WTC11 (cell line): ENCODE data around the gene ARPC1A. TPM values are rescaled to one million over a fixed set of nuclear protein-coding genes. Genes with fewer than 3 reads are reported as not detected.

ENCODE experiments used
- ATAC-seq: fragments of 200-7000 bp; cut with Tn5 transposase; 2 replicates; pipeline ENCODE4 v1.10.0; 2021; ENCODE audit warnings: mild to moderate bottlenecking, moderate library complexity
- CTCF ChIA-PET: fragments of 300-600 bp; sonication (Branson Sonifier 250); formaldehyde crosslinking; loops from one replicate; lab custom pipeline; 2021; ENCODE audit warnings: antibody characterized with exemption; lab: Charles Lee
- POLR2A ChIA-PET: fragments of 350-600 bp; sonication (Branson Sonifier 250); formaldehyde crosslinking; loops from one replicate; lab custom pipeline; 2021; ENCODE audit warnings: antibody characterized with exemption; lab: Charles Lee
- DNase-seq: peaks from one replicate; pipeline ENCODE4 v3.0.0; 2021; ENCODE audit warnings: low spot score
- H3K27ac Mint-ChIP-seq: 2 replicates; pipeline ENCODE4 v1.8.0; 2021; ENCODE audit warnings: mixed read lengths
- H3K27me3 Mint-ChIP-seq: 2 replicates; pipeline ENCODE4 v1.8.0; 2021; ENCODE audit warnings: low read depth, mild to moderate bottlenecking, moderate library complexity, mixed read lengths
- H3K36me3 Mint-ChIP-seq: 2 replicates; pipeline ENCODE4 v1.8.0; 2021; ENCODE audit warnings: mixed read lengths
- H3K4me1 Mint-ChIP-seq: 2 replicates; pipeline ENCODE4 v1.8.0; 2022; ENCODE audit warnings: mixed read lengths
- H3K4me3 Mint-ChIP-seq: 2 replicates; pipeline ENCODE4 v1.8.0; 2021; ENCODE audit warnings: mild to moderate bottlenecking, moderate library complexity, mixed read lengths
- H3K9me3 Mint-ChIP-seq: 2 replicates; pipeline ENCODE4 v1.8.0; 2021; ENCODE audit warnings: mixed read lengths
- ATF1 ChIP-seq: sonication (generic); formaldehyde crosslinking; IDR thresholded peaks from 2 replicates; pipeline ENCODE4 v1.8.1; 2023; ENCODE audit warnings: mild to moderate bottlenecking, moderate library complexity, missing genetic modification reagents
- CREB1 ChIP-seq: sonication (generic); formaldehyde crosslinking; IDR thresholded peaks from 2 replicates; pipeline ENCODE4 v1.8.0; 2023; ENCODE audit warnings: mild to moderate bottlenecking, missing genetic modification reagents
- CREM ChIP-seq: sonication (generic); formaldehyde crosslinking; IDR thresholded peaks from 2 replicates; pipeline ENCODE4 v1.8.1; 2022; ENCODE audit warnings: mild to moderate bottlenecking, missing genetic modification reagents, moderate library complexity
- EMX1 ChIP-seq: fragments of 250-450 bp; sonication (Bioruptor Pico); IDR thresholded peaks from 2 replicates; pipeline ENCODE4 v1.8.0; 2021; ENCODE audit warnings: mild to moderate bottlenecking
- KAT7 ChIP-seq: sonication (generic); formaldehyde crosslinking; IDR thresholded peaks from 2 replicates; pipeline ENCODE4 v1.8.1; 2023; ENCODE audit warnings: missing genetic modification reagents, mild to moderate bottlenecking, borderline replicate concordance
- MYBL2 ChIP-seq: sonication (generic); formaldehyde crosslinking; IDR thresholded peaks from 2 replicates; pipeline ENCODE4 v1.8.1; 2023; ENCODE audit warnings: mild to moderate bottlenecking, moderate library complexity, missing genetic modification reagents
- NFE2L1 ChIP-seq: sonication (generic); formaldehyde crosslinking; IDR thresholded peaks from 2 replicates; pipeline ENCODE4 v1.8.1; 2023; ENCODE audit warnings: missing genetic modification reagents
- SMAD4 ChIP-seq: sonication (generic); formaldehyde crosslinking; IDR thresholded peaks from 2 replicates; pipeline ENCODE4 v1.8.0; 2022; ENCODE audit warnings: mild to moderate bottlenecking, missing genetic modification reagents
- ZNF138 ChIP-seq: sonication (generic); formaldehyde crosslinking; conservative IDR thresholded peaks from 2 replicates; pipeline ENCODE4 v1.8.1; 2022; ENCODE audit warnings: mild to moderate bottlenecking, moderate library complexity, missing genetic modification reagents
- ZNF232 ChIP-seq: sonication (generic); formaldehyde crosslinking; IDR thresholded peaks from 2 replicates; pipeline ENCODE4 v1.8.0; 2022; ENCODE audit warnings: mild to moderate bottlenecking, missing genetic modification reagents
- ZNF263 ChIP-seq: sonication (generic); formaldehyde crosslinking; IDR thresholded peaks from 2 replicates; pipeline ENCODE4 v1.8.1; 2022; ENCODE audit warnings: low read depth, mild to moderate bottlenecking, moderate library complexity, missing genetic modification reagents
- ZNF317 ChIP-seq: sonication (generic); formaldehyde crosslinking; IDR thresholded peaks from 2 replicates; pipeline ENCODE4 v1.8.1; 2023; ENCODE audit warnings: low read depth, mild to moderate bottlenecking, moderate library complexity, missing genetic modification reagents, borderline replicate concordance
- total RNA-seq: library from RNA; stranded (reverse); gene quantifications from 3 replicates; pipeline ENCODE4 v1.2.3, GENCODE V29; 2021
- TF ChIP-seq, protein P1 (sequence below): fragments of 250-450 bp; sonication (Bioruptor Pico); IDR thresholded peaks from 2 replicates; pipeline ENCODE4 v1.8.0; 2021; ENCODE audit warnings: mild to moderate bottlenecking
- TF ChIP-seq, protein P2 (sequence below): sonication (generic); formaldehyde crosslinking; IDR thresholded peaks from 2 replicates; pipeline ENCODE4 v1.8.1; 2022; ENCODE audit warnings: low read depth, mild to moderate bottlenecking, moderate library complexity, missing genetic modification reagents, borderline replicate concordance
- TF ChIP-seq, protein P3 (sequence below): sonication (generic); formaldehyde crosslinking; IDR thresholded peaks from 2 replicates; pipeline ENCODE4 v1.8.0; 2022; ENCODE audit warnings: mild to moderate bottlenecking, missing genetic modification reagents
- TF ChIP-seq, protein P4 (sequence below): sonication (generic); formaldehyde crosslinking; IDR thresholded peaks from 2 replicates; pipeline ENCODE4 v1.8.1; 2023; ENCODE audit warnings: mild to moderate bottlenecking, missing genetic modification reagents, moderate library complexity
- TF ChIP-seq, protein P5 (sequence below): sonication (generic); formaldehyde crosslinking; IDR thresholded peaks from 2 replicates; pipeline ENCODE4 v1.8.0; 2022; ENCODE audit warnings: mild to moderate bottlenecking, missing genetic modification reagents
- TF ChIP-seq, protein P6 (sequence below): sonication (generic); formaldehyde crosslinking; IDR thresholded peaks from 2 replicates; pipeline ENCODE4 v1.8.0; 2023; ENCODE audit warnings: missing genetic modification reagents, mild to moderate bottlenecking, borderline replicate concordance
- TF ChIP-seq, protein P7 (sequence below): fragments of 250-450 bp; sonication (Bioruptor Pico); IDR thresholded peaks from 2 replicates; pipeline ENCODE4 v1.9.0; 2021; ENCODE audit warnings: moderate library complexity, mild to moderate bottlenecking, inconsistent platforms, borderline replicate concordance
- TF ChIP-seq, protein P8 (sequence below): sonication (generic); formaldehyde crosslinking; conservative IDR thresholded peaks from 2 replicates; pipeline ENCODE4 v1.8.1; 2022; ENCODE audit warnings: mild to moderate bottlenecking, missing genetic modification reagents

Gene ARPC1A
- total RNA-seq, 1 experiment from 2014 or later: 149 TPM

DNA sequence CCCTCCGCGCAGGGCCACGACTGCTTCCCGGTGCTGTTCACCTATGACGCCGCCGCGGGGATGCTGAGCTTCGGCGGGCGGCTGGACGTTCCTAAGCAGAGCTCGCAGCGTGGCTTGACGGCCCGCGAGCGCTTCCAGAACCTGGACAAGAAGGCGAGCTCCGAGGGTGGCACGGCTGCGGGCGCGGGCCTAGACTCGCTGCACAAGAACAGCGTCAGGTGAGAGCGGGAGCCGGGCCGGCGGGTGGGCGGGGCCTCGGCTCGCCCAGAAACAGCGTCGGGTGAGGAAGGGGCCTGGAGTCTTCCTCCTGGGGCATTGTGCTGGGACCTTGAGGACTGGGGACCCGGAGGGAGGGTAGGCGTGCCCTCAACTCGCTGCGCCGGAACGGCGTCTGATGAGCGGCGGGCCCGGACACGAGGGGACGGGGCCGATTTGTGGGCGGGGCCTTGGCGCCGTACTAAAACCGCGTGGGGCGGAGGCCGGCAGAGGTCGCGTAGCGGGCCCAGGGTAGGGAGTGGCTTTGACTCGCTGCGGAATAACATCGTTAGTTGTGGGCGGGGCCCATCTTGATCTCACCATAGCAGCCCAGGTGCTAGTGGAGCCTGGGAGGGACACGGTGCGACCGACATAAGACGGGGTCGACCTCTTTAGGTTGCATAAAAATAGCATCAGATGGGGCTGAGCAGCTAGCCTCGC, 67.1 kb downstream of the ARPC1A start:
- Mint-ChIP-seq H3K4me3 (peak overlapping the region; percentile 77), H3K9me3 (no peaks in the 10 kb centered on the region), H3K4me1 (peaks cover 12% of the 10 kb centered on the region), H3K27me3 (no peaks in the 10 kb centered on the region), H3K27ac (peak overlapping the region; percentile 98), H3K36me3 (peaks cover 32% of the 10 kb centered on the region)
- ATAC-seq (peak; percentile 79), DNase-seq (peak; percentile 86)
- ChIA-PET CTCF (interaction anchor here (1.1 to 2.5 kb wide), 4 partner anchors 16 to 33 kb away, joined by 5 to 15 read pairs (median 10); partner anchors contain the start of genes BUD31 and PDAP1), POLR2A (interaction anchor here (0.6 to 3.5 kb wide), 5 partner anchors 16 to 64 kb away, joined by 3 to 37 read pairs (median 3); partner anchors contain the start of genes ARPC1B, BUD31 and PDAP1)
- TF ChIP-seq KAT7 (no peak), ZNF317 (CRISPR knock-in tag) (no peak; the same call in 1 of the 2 replicates), EMX1 (CRISPR knock-in tag) (peak; percentile 22; the same call in 1 of the 2 replicates), CREM (no peak), NFE2L1 (CRISPR knock-in tag) (no peak), MYBL2 (CRISPR knock-in tag) (no peak; the same call in 1 of the 2 replicates), ZNF138 (CRISPR knock-in tag) (no peak), ATF1 (CRISPR knock-in tag) (0 out of 2 replicates have a peak, but pooled peaks have one; percentile 33), ZNF232 (peak; percentile 69; the same call in 1 of the 2 replicates), CREB1 (CRISPR knock-in tag) (no peak), ZNF263 (CRISPR knock-in tag) (no peak), SMAD4 (0 out of 2 replicates have a peak, but pooled peaks have one; percentile 28)
- TF ChIP-seq, protein P1, sequence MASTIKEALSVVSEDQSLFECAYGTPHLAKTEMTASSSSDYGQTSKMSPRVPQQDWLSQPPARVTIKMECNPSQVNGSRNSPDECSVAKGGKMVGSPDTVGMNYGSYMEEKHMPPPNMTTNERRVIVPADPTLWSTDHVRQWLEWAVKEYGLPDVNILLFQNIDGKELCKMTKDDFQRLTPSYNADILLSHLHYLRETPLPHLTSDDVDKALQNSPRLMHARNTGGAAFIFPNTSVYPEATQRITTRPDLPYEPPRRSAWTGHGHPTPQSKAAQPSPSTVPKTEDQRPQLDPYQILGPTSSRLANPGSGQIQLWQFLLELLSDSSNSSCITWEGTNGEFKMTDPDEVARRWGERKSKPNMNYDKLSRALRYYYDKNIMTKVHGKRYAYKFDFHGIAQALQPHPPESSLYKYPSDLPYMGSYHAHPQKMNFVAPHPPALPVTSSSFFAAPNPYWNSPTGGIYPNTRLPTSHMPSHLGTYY (CRISPR knock-in tag): peak; percentile 68
- TF ChIP-seq, protein P2, sequence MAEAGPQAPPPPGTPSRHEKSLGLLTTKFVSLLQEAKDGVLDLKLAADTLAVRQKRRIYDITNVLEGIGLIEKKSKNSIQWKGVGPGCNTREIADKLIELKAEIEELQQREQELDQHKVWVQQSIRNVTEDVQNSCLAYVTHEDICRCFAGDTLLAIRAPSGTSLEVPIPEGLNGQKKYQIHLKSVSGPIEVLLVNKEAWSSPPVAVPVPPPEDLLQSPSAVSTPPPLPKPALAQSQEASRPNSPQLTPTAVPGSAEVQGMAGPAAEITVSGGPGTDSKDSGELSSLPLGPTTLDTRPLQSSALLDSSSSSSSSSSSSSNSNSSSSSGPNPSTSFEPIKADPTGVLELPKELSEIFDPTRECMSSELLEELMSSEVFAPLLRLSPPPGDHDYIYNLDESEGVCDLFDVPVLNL (CRISPR knock-in tag): no peak
- TF ChIP-seq, protein P3, sequence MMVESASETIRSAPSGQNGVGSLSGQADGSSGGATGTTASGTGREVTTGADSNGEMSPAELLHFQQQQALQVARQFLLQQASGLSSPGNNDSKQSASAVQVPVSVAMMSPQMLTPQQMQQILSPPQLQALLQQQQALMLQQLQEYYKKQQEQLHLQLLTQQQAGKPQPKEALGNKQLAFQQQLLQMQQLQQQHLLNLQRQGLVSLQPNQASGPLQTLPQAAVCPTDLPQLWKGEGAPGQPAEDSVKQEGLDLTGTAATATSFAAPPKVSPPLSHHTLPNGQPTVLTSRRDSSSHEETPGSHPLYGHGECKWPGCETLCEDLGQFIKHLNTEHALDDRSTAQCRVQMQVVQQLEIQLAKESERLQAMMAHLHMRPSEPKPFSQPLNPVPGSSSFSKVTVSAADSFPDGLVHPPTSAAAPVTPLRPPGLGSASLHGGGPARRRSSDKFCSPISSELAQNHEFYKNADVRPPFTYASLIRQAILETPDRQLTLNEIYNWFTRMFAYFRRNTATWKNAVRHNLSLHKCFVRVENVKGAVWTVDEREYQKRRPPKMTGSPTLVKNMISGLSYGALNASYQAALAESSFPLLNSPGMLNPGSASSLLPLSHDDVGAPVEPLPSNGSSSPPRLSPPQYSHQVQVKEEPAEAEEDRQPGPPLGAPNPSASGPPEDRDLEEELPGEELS (CRISPR knock-in tag): peak; percentile 62
- TF ChIP-seq, protein P4, sequence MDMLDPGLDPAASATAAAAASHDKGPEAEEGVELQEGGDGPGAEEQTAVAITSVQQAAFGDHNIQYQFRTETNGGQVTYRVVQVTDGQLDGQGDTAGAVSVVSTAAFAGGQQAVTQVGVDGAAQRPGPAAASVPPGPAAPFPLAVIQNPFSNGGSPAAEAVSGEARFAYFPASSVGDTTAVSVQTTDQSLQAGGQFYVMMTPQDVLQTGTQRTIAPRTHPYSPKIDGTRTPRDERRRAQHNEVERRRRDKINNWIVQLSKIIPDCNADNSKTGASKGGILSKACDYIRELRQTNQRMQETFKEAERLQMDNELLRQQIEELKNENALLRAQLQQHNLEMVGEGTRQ: peak; percentile 24; the same call in 1 of the 2 replicates
- TF ChIP-seq, protein P5, sequence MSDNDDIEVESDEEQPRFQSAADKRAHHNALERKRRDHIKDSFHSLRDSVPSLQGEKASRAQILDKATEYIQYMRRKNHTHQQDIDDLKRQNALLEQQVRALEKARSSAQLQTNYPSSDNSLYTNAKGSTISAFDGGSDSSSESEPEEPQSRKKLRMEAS (CRISPR knock-in tag): peak; percentile 75; the same call in 1 of the 2 replicates
- TF ChIP-seq, protein P6, sequence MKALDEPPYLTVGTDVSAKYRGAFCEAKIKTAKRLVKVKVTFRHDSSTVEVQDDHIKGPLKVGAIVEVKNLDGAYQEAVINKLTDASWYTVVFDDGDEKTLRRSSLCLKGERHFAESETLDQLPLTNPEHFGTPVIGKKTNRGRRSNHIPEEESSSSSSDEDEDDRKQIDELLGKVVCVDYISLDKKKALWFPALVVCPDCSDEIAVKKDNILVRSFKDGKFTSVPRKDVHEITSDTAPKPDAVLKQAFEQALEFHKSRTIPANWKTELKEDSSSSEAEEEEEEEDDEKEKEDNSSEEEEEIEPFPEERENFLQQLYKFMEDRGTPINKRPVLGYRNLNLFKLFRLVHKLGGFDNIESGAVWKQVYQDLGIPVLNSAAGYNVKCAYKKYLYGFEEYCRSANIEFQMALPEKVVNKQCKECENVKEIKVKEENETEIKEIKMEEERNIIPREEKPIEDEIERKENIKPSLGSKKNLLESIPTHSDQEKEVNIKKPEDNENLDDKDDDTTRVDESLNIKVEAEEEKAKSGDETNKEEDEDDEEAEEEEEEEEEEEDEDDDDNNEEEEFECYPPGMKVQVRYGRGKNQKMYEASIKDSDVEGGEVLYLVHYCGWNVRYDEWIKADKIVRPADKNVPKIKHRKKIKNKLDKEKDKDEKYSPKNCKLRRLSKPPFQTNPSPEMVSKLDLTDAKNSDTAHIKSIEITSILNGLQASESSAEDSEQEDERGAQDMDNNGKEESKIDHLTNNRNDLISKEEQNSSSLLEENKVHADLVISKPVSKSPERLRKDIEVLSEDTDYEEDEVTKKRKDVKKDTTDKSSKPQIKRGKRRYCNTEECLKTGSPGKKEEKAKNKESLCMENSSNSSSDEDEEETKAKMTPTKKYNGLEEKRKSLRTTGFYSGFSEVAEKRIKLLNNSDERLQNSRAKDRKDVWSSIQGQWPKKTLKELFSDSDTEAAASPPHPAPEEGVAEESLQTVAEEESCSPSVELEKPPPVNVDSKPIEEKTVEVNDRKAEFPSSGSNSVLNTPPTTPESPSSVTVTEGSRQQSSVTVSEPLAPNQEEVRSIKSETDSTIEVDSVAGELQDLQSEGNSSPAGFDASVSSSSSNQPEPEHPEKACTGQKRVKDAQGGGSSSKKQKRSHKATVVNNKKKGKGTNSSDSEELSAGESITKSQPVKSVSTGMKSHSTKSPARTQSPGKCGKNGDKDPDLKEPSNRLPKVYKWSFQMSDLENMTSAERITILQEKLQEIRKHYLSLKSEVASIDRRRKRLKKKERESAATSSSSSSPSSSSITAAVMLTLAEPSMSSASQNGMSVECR: 0 out of 2 replicates have a peak, but pooled peaks have one; percentile 72
- TF ChIP-seq, protein P7, sequence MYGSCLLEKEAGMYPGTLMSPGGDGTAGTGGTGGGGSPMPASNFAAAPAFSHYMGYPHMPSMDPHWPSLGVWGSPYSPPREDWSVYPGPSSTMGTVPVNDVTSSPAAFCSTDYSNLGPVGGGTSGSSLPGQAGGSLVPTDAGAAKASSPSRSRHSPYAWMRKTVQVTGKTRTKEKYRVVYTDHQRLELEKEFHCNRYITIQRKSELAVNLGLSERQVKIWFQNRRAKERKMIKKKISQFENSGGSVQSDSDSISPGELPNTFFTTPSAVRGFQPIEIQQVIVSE: no peak
- TF ChIP-seq, protein P8, sequence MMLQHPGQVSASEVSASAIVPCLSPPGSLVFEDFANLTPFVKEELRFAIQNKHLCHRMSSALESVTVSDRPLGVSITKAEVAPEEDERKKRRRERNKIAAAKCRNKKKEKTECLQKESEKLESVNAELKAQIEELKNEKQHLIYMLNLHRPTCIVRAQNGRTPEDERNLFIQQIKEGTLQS (CRISPR knock-in tag): no peak
